CD14-positive monocyte (primary cell): Measurements from ENCODE around the gene PEDS1. TPM values are rescaled to one million over a fixed set of nuclear protein-coding genes. Genes with fewer than 3 reads are reported as not detected.
"Not testable (repeated sequence)": the region's sequence is repeated elsewhere in the genome, so short reads cannot be mapped to it uniquely, and the experiment has no call there.

Source experiments
- DNase-seq, 3 donors: peaks; one replicate each; pipeline ENCODE4 v3.0.0-alpha.2; 2011 to 2022
- H2AFZ ChIP-seq: 2 replicates; pipeline ENCODE4 v1.6.0; 2012; ENCODE audit warnings: mild to moderate bottlenecking, low read depth, low read length, inconsistent platforms; ENCODE audit not compliant: insufficient read depth, poor library complexity, severe bottlenecking
- H3K27ac ChIP-seq, 2 donors: 1 replicate in 1 of 2; 2 replicates in 1 of 2; pipeline ENCODE4 v1.5.1; 2012 to 2013; ENCODE audit warnings: low read length in 2 of 2, control low read depth in 1 of 2, inconsistent platforms in 1 of 2, low read depth in 1 of 2, mild to moderate bottlenecking in 1 of 2
- H3K27me3 ChIP-seq, 2 donors: one replicate each; pipeline versions ENCODE4 v1.6.0 to v1.6.1; 2011 to 2013; ENCODE audit warnings: low read length in 2 of 2; ENCODE audit not compliant: control insufficient read depth in 2 of 2, insufficient read depth in 2 of 2
- H3K36me3 ChIP-seq, 2 donors: replicated peaks in 1 of 2; 1 replicate in 1 of 2; 2 replicates in 1 of 2; pipeline versions ENCODE4 v1.5.1 to v1.6.1; 2012 to 2013; ENCODE audit warnings: low read length in 2 of 2, control low read depth in 1 of 2, inconsistent platforms in 1 of 2, mild to moderate bottlenecking in 1 of 2; ENCODE audit not compliant: insufficient read depth in 2 of 2, control insufficient read depth in 1 of 2
- H3K4me1 ChIP-seq, 2 donors: 1 replicate in 1 of 2; 2 replicates in 1 of 2; pipeline versions ENCODE4 v1.5.1 to v1.6.1; 2012 to 2013; ENCODE audit warnings: low read length in 2 of 2, control low read depth in 1 of 2, inconsistent platforms in 1 of 2, mild to moderate bottlenecking in 1 of 2, moderate library complexity in 1 of 2; ENCODE audit not compliant: insufficient read depth in 2 of 2, control insufficient read depth in 1 of 2
- H3K4me2 ChIP-seq: replicated peaks from 2 replicates; pipeline ENCODE3; 2012; ENCODE audit warnings: low read length, moderate library complexity, mild to moderate bottlenecking; ENCODE audit not compliant: poor library complexity, severe bottlenecking; ENCODE audit errors: extremely low read depth
- H3K4me3 ChIP-seq, 3 experiments: fragments of 200-600 bp in 1 of 3; sonication (generic) in 1 of 3; replicated peaks in 1 of 3; 1 replicate in 2 of 3; 2 replicates in 1 of 3; pipeline ENCODE4 v1.5.1; 2011 to 2013; ENCODE audit warnings: low read length in 3 of 3, mild to moderate bottlenecking in 3 of 3, control low read depth in 2 of 3, low read depth in 2 of 3, inconsistent platforms in 1 of 3, moderate library complexity in 1 of 3
- H3K79me2 ChIP-seq: 2 replicates; pipeline ENCODE4 v1.6.0; 2012; ENCODE audit warnings: mild to moderate bottlenecking, control low read depth, inconsistent platforms, low read length, moderate library complexity; ENCODE audit not compliant: insufficient read depth
- H3K9ac ChIP-seq: 2 replicates; pipeline ENCODE4 v1.6.0; 2017; ENCODE audit warnings: low read length, mild to moderate bottlenecking; ENCODE audit not compliant: insufficient read depth, poor library complexity, severe bottlenecking
- H3K9me3 ChIP-seq, 2 donors: replicated peaks in 1 of 2; 1 replicate in 1 of 2; 2 replicates in 1 of 2; pipeline versions ENCODE4 v1.5.1 to v1.6.1; 2012 to 2013; ENCODE audit warnings: low read length in 2 of 2, control low read depth in 1 of 2; ENCODE audit not compliant: control insufficient read depth in 1 of 2, insufficient read depth in 1 of 2
- H4K20me1 ChIP-seq: 2 replicates; pipeline ENCODE4 v1.6.0; 2012; ENCODE audit warnings: mild to moderate bottlenecking, low read length, control low read depth, moderate library complexity; ENCODE audit not compliant: insufficient read depth
- H3K27ac Mint-ChIP-seq, 7 donors: one replicate each; pipeline ENCODE4 v1.8.0; 2020; ENCODE audit warnings: mild to moderate bottlenecking in 7 of 7, mixed read lengths in 7 of 7, moderate library complexity in 6 of 7, inconsistent platforms in 2 of 7
- H3K27me3 Mint-ChIP-seq, 3 donors: one replicate each; pipeline ENCODE4 v1.8.0; 2021 to 2022; ENCODE audit warnings: low read depth in 3 of 3, mild to moderate bottlenecking in 3 of 3, mixed read lengths in 3 of 3, moderate library complexity in 3 of 3, inconsistent platforms in 1 of 3
- H3K36me3 Mint-ChIP-seq, 2 donors: one replicate each; pipeline ENCODE4 v1.8.0; 2020; ENCODE audit warnings: mixed read lengths in 2 of 2, inconsistent platforms in 1 of 2, mild to moderate bottlenecking in 1 of 2
- H3K4me1 Mint-ChIP-seq: one replicate; pipeline ENCODE4 v1.8.0; 2020; ENCODE audit warnings: mild to moderate bottlenecking, mixed read lengths
- H3K4me3 Mint-ChIP-seq, 2 donors: one replicate each; pipeline ENCODE4 v1.8.0; 2020; ENCODE audit warnings: mild to moderate bottlenecking in 2 of 2, mixed read lengths in 2 of 2, moderate library complexity in 1 of 2
- H3K9me3 Mint-ChIP-seq, 7 donors: one replicate each; pipeline ENCODE4 v1.8.0; 2020 to 2022; ENCODE audit warnings: mixed read lengths in 7 of 7, mild to moderate bottlenecking in 6 of 7, moderate library complexity in 6 of 7, inconsistent platforms in 2 of 7
- WGBS: methylation state at CpG from one replicate; pipeline ENCODE4 v1.1.5; 2013; ENCODE audit warnings: missing lambda C conversion rate; ENCODE audit not compliant: insufficient coverage; 5-methylcytosine and 5-hydroxymethylcytosine counted together
- intact Hi-C, 2 donors: fragments of 100-400 bp; cut with micrococcal nuclease; formaldehyde crosslinking; loops; one replicate each; pipeline versions ENCODE4 v1.15.0 to v1.15.1; 2023
- polyA plus RNA-seq, 3 donors: library from polyadenylated mRNA; depleted of rRNA in 1 of 3; unstranded in 2 of 3; stranded (reverse) in 1 of 3; fragments of 300-500 nt in 2 of 3; fragments of >200 nt in 1 of 3; fragmentation: Illumina TruSeq in 2 of 3; gene quantifications; 1 replicate in 2 of 3; 2 replicates in 1 of 3; pipeline ENCODE4 v1.2.3, GENCODE V29; 2012 to 2021
- TF ChIP-seq, protein P1 (sequence below): fragments of 200-600 bp; IDR thresholded peaks from one replicate; pipeline ENCODE4 v1.8.0; 2022; ENCODE audit warnings: antibody characterized with exemption, mild to moderate bottlenecking

The PEDS1 gene
- polyA plus RNA-seq, 3 donors, result 19.6 to 48.1 (median 25.2) TPM

DNA sequence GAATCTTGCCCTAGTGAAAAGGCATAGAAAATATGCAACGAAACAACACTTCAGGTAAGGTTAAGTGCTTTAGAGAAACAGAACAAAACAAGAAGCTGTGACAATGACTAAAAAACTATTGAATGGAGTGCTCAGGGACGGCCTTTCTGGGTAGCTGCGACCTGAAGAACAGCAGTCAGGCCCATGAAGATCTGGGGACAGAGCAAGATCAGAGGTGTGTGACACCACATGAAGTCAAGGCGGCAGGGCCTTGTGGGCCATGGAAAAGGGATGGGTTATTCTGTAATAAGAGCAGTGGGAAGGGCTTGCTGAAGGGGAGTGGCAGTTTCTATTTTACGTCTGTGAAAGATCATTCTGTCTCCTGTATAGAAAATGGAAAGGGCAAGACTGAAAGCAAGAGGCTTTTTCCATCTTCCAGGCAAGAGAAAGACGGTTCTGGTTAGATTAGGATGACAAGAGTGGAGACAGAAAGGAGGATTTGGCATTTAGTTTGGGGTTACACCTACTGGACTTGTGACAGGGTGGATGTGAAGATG lies 45.7 kb downstream of the PEDS1 start:
- Mint-ChIP-seq H3K4me3 (no peak overlapping the region), H3K27ac (peak overlapping the region; percentile 14 to 83 (median 48)), H3K27me3 (peaks cover 0 to 2% (median 0%) of the 10 kb centered on the region in 3 donors), H3K4me1 (peaks cover 59% of the 10 kb centered on the region), H3K36me3 (peaks cover 16 to 25% of the 10 kb centered on the region in 2 donors), H3K9me3 (peaks cover 0 to 3% (median 0%) of the 10 kb centered on the region in 7 donors)
- intact Hi-C loops, result no loop called here
- H3K9ac ChIP-seq, result no peak overlapping the region
- no peak overlapping the region for H3K4me3 ChIP-seq
- no peaks in the 10 kb centered on the region for H3K9me3 ChIP-seq
- no peak for DNase-seq
- no peak overlapping the region for H2AFZ ChIP-seq
- TF ChIP-seq, protein P1, sequence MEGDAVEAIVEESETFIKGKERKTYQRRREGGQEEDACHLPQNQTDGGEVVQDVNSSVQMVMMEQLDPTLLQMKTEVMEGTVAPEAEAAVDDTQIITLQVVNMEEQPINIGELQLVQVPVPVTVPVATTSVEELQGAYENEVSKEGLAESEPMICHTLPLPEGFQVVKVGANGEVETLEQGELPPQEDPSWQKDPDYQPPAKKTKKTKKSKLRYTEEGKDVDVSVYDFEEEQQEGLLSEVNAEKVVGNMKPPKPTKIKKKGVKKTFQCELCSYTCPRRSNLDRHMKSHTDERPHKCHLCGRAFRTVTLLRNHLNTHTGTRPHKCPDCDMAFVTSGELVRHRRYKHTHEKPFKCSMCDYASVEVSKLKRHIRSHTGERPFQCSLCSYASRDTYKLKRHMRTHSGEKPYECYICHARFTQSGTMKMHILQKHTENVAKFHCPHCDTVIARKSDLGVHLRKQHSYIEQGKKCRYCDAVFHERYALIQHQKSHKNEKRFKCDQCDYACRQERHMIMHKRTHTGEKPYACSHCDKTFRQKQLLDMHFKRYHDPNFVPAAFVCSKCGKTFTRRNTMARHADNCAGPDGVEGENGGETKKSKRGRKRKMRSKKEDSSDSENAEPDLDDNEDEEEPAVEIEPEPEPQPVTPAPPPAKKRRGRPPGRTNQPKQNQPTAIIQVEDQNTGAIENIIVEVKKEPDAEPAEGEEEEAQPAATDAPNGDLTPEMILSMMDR, result no peak
- no peaks in the 10 kb centered on the region for H3K27me3 ChIP-seq
- 86% methylated on average over 5 of the region's 6 CpGs for WGBS
- H3K79me2 ChIP-seq, result peaks cover 100% of the 10 kb centered on the region
- H3K36me3 ChIP-seq, result peaks cover 0 to 25% of the 10 kb centered on the region in 2 donors
- H3K4me2 ChIP-seq, result no peak overlapping the region
- H4K20me1 ChIP-seq, result peaks cover 98% of the 10 kb centered on the region
- peak overlapping the region in 1 of 2 donors; percentile 38 for H3K27ac ChIP-seq
- peaks cover 47 to 51% of the 10 kb centered on the region in 2 donors for H3K4me1 ChIP-seq

DNA sequence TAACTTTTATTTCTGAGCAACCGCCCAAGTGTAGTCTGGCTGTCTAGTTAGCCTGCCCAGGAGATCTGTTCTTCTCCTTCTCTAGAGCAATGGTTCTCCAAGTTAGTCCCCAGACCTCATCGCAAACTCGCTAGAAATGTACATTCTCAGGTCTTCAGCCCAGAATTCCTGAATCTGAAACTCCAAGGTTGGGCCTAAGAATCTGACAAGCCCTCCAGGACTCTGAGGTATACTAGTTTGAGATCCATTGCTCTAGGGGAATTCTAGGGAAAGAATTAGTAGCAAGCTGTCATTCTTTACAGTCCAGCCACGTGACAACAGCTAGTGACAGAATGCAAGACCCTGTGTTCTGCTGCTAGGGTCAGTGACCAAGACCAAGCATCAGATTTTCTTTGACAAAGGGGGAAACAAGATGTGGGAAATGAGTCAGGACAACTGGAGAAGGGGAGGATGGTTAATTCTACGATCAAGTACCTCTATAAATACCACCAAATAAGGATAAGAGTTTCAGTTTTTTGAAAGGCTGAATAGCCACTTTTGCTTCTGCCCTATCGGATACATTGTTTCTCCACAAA lies 46.4 kb downstream of the PEDS1 start:
- H3K9me3 Mint-ChIP-seq, result peaks cover 0 to 3% (median 0%) of the 10 kb centered on the region in 7 donors
- 98% methylated on average over 4 of the region's 6 CpGs for WGBS
- Histone ChIP-seq H3K4me3 (no peak overlapping the region), H4K20me1 (peaks cover 100% of the 10 kb centered on the region), H3K27me3 (no peaks in the 10 kb centered on the region), H3K4me1 (peaks cover 44 to 48% of the 10 kb centered on the region in 2 donors), H2AFZ (no peak overlapping the region), H3K27ac (peak overlapping the region in 1 of 2 donors; percentile 49), H3K9ac (no peak overlapping the region), H3K36me3 (peaks cover 0 to 31% of the 10 kb centered on the region in 2 donors), H3K79me2 (peaks cover 100% of the 10 kb centered on the region), H3K9me3 (no peaks in the 10 kb centered on the region), H3K4me2 (no peak overlapping the region)
- no peak for DNase-seq
- H3K27ac Mint-ChIP-seq, result peak overlapping the region in 2 of 7 donors; percentile 62 to 76
- no peak overlapping the region for H3K4me3 Mint-ChIP-seq
- TF ChIP-seq, protein P1, result no peak
- H3K36me3 Mint-ChIP-seq, result peaks cover 19 to 30% of the 10 kb centered on the region in 2 donors
- H3K27me3 Mint-ChIP-seq, result peaks cover 0 to 2% (median 0%) of the 10 kb centered on the region in 3 donors
- intact Hi-C loops, result no loop called here
- peaks cover 58% of the 10 kb centered on the region for H3K4me1 Mint-ChIP-seq

DNA sequence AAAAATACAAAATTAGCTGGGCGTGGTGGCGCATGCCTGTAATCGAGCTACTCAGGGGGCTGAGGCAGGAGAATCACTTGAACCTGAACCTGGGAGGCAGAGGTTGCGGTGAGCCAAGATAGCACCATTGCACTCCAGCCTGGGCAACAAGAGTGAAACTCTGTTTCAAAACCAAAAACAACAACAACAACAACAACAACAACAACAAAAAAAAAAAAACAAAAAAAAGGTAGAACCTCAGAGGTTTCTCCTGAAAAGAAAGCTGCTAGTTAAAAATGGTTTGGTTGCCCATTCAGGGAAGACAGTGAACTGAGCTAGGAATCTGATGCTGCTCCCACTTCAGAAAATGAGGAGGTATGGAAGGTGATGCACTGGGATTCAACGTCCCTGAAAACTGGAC lies 46.9 kb downstream of the PEDS1 start:
- DNase-seq, H3K4me3 Mint-ChIP-seq, H3K4me2 ChIP-seq, intact Hi-C loops, H3K9me3 Mint-ChIP-seq, H3K27me3 Mint-ChIP-seq, H2AFZ ChIP-seq, H3K9me3 ChIP-seq, H3K27me3 ChIP-seq, H3K9ac ChIP-seq, H3K4me3 ChIP-seq: not testable (repeated sequence)
- peaks cover 57% of the 10 kb centered on the region for H3K4me1 Mint-ChIP-seq
- peak overlapping the region in 2 of 7 donors; percentile 2 to 54 for H3K27ac Mint-ChIP-seq
- Histone ChIP-seq H3K27ac (peak overlapping the region in 1 of 2 donors; percentile 49), H3K4me1 (peaks cover 39 to 45% of the 10 kb centered on the region in 2 donors), H3K36me3 (peaks cover 0 to 36% of the 10 kb centered on the region in 2 donors), H4K20me1 (peaks cover 100% of the 10 kb centered on the region), H3K79me2 (peaks cover 100% of the 10 kb centered on the region)
- H3K36me3 Mint-ChIP-seq, result peaks cover 22 to 35% of the 10 kb centered on the region in 2 donors
- 93% methylated on average over 4 of the region's 5 CpGs for WGBS
